Measurements from ENCODE around the gene C5orf58. TPM values are rescaled to one million over a fixed set of nuclear protein-coding genes. Genes with fewer than 3 reads are reported as not detected.

The C5orf58 gene
- total and polyA plus RNA-seq, 8 donors: 0.34 to 0.72 (median 0.43) TPM; not detected in 2

GRCh38 chr5:170202117-170202516 is 30.7 kb upstream of the C5orf58 start:
- H3K4me3 ChIP-seq: no peak overlapping the region
- H3K36me3 ChIP-seq: no peaks in the 10 kb centered on the region
- intact Hi-C loops (cut with DNase I): no loop called here
- no peak for TF ChIP-seq CTCF (IDR thresholded peaks at IDR 0.05)
- H3K4me1 ChIP-seq: no peaks in the 10 kb centered on the region
- H3K27me3 ChIP-seq: peaks cover 0 to 10% of the 10 kb centered on the region in 2 donors
- no peaks in the 10 kb centered on the region for H3K9me3 ChIP-seq
- no peak overlapping the region for H3K27ac ChIP-seq
- DNase-seq: peak in 2 of 4 donors; percentile 55 to 61
- no peak for ATAC-seq

GRCh38 chr5:170204202-170204601 is 28.6 kb upstream of the C5orf58 start:
- H3K9me3 ChIP-seq: no peaks in the 10 kb centered on the region
- H3K36me3 ChIP-seq: no peaks in the 10 kb centered on the region
- ATAC-seq: no peak
- no peak for TF ChIP-seq CTCF (IDR thresholded peaks at IDR 0.05)
- H3K27me3 ChIP-seq: peaks cover 0 to 10% of the 10 kb centered on the region in 2 donors
- no peak overlapping the region for H3K4me3 ChIP-seq
- H3K27ac ChIP-seq: no peak overlapping the region
- intact Hi-C loops (cut with DNase I): no loop called here
- no peak for DNase-seq
- no peaks in the 10 kb centered on the region for H3K4me1 ChIP-seq

DNA sequence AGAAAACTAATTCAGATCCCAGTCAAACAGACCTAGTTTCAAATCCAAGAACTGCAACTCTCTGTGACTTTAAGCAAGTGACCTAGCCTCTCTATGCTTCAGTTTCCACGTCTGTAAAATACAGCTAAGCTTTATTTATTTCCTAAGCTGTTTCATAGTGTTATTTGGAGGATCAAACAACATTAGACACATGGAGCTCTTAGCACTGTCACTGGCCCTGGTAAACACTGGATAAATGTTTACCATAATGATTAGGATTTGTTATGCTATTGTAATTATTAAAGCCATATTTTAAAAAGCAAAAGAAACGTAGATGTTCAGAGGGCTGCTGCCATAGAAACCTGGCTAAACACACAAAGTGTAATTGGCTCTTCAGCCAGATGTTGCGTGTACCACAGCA is 26.6 kb upstream of the C5orf58 start:
- Histone ChIP-seq H3K4me1 (no peaks in the 10 kb centered on the region), H3K27me3 (peaks cover 0 to 10% of the 10 kb centered on the region in 2 donors), H3K4me3 (no peak overlapping the region), H3K36me3 (no peaks in the 10 kb centered on the region), H3K27ac (no peak overlapping the region), H3K9me3 (no peaks in the 10 kb centered on the region)
- DNase-seq (peak in 1 of 4 donors; percentile 41), ATAC-seq (no peak)
- TF ChIP-seq CTCF (IDR thresholded peaks at IDR 0.05): no peak
- intact Hi-C loops (cut with DNase I): no loop called here

- DNase-seq: no peak
- H3K4me1 ChIP-seq: no peaks in the 10 kb centered on the region
- intact Hi-C loops (cut with DNase I): no loop called here
Measured at GRCh38 chr5:170206958-170207357, 25.8 kb upstream of the C5orf58 start.

More at GRCh38 chr5:170206958-170207357, 25.8 kb upstream of the C5orf58 start:
- Histone ChIP-seq H3K27me3 (peaks cover 0 to 10% of the 10 kb centered on the region in 2 donors), H3K27ac (no peak overlapping the region), H3K36me3 (no peaks in the 10 kb centered on the region), H3K4me3 (no peak overlapping the region), H3K9me3 (no peaks in the 10 kb centered on the region)
- no peak for ATAC-seq
- no peak for TF ChIP-seq CTCF (IDR thresholded peaks at IDR 0.05)

All from left lung (tissue), 10 donors.